Stimulated activated CD4-positive, alpha-beta T cell treated with anti-CD3 and anti-CD28 coated beads, Interleukin-4, amount 100 ng/mL, for 1 hour (primary cell): Measurements from ENCODE around the gene CNPY1.

Experiments used
- DNase-seq: peaks from one replicate; pipeline ENCODE4 v3.0.0-alpha.2; 2020

CNPY1 gene

GRCh38 chr7:155452505-155453295, 93.7 kb downstream of the CNPY1 start:
- DNase-seq = no peak

- DNase-seq = no peak
Measured at GRCh38 chr7:155451840-155452239, 94.5 kb downstream of the CNPY1 start.
